Measurements from ENCODE around the gene TLNRD1. TPM values are rescaled to one million over a fixed set of nuclear protein-coding genes. Genes with fewer than 3 reads are reported as not detected.
"Not testable (repeated sequence)": the region's sequence is repeated elsewhere in the genome, so short reads cannot be mapped to it uniquely, and the experiment has no call there.

TLNRD1 gene
- total RNA-seq, 4 donors from 2014 or later, result 20.8 to 57.2 (median 28.2) TPM

GRCh38 chr15:80958818-80959495, 41.8 kb upstream of the TLNRD1 start:
- Histone ChIP-seq H3K27me3 (no peaks in the 10 kb centered on the region), H3K4me3 (no peak overlapping the region), H3K36me3 (no peaks in the 10 kb centered on the region), H3K27ac (no peak overlapping the region), H3K9me3 (no peaks in the 10 kb centered on the region), H3K4me1 (no peaks in the 10 kb centered on the region)
- WGBS, 2 donors (ENCODE audit: low coverage in 1 of 2), result 93 to 100% methylated on average over 3 to 9 of the region's 9 CpGs
- DNase-seq, result no peak
- in situ Hi-C loops (cut with MboI; ENCODE audit: low pct_ligation_motif_present in 1 of 4, low pct_unique_long_range_greater_than_20kb in 1 of 4, low sequenced_read_pairs in 3 of 4) (loop anchor here (25.0 kb wide), 2 partner anchors 172 to 397 kb away; partner anchors contain the start of gene CEMIP (in 2 of the 4)), intact Hi-C loops (cut with DNase I; ENCODE audit: low total_unique reads) (no loop called here)
- TF ChIP-seq POLR2AphosphoS5 (IDR thresholded peaks at IDR 0.05) (no peak), CTCF (IDR thresholded peaks at IDR 0.05) (no peak), EP300 (IDR thresholded peaks at IDR 0.05; ENCODE audit: low read depth) (no peak), POLR2A (IDR thresholded peaks at IDR 0.05) (no peak)

- H3K27me3 ChIP-seq, H3K27ac ChIP-seq, H3K4me3 ChIP-seq, H3K36me3 ChIP-seq, H3K9me3 ChIP-seq, DNase-seq, H3K4me1 ChIP-seq: not testable (repeated sequence)
- intact Hi-C loops (cut with DNase I; ENCODE audit: low total_unique reads) (loop anchor here (5.0 kb wide), 1 partner anchor 188 kb away; the partner anchor contains the start of gene CEMIP), in situ Hi-C loops (cut with MboI; ENCODE audit: low pct_ligation_motif_present in 1 of 4, low pct_unique_long_range_greater_than_20kb in 1 of 4, low sequenced_read_pairs in 3 of 4) (loop anchor here (25.0 kb wide), 2 partner anchors 178 to 403 kb away; partner anchors contain the start of gene CEMIP (in 2 of the 4))
Measured at GRCh38 chr15:80965454-80965853, 35.3 kb upstream of the TLNRD1 start.

- Histone ChIP-seq H3K36me3 (no peaks in the 10 kb centered on the region), H3K27ac (no peak overlapping the region), H3K27me3 (no peaks in the 10 kb centered on the region), H3K9me3 (no peaks in the 10 kb centered on the region), H3K4me1 (no peaks in the 10 kb centered on the region), H3K4me3 (no peak overlapping the region)
- DNase-seq, result no peak
- TF ChIP-seq CTCF (IDR thresholded peaks at IDR 0.05) (no peak), POLR2A (IDR thresholded peaks at IDR 0.05) (no peak), POLR2AphosphoS5 (IDR thresholded peaks at IDR 0.05) (no peak), EP300 (IDR thresholded peaks at IDR 0.05; ENCODE audit: low read depth) (no peak)
- 88 to 91% methylated on average over 3 to 8 of the region's 8 CpGs for WGBS, 2 donors (ENCODE audit: low coverage in 1 of 2)
- in situ Hi-C loops (cut with MboI; ENCODE audit: low pct_ligation_motif_present in 1 of 4, low pct_unique_long_range_greater_than_20kb in 1 of 4, low sequenced_read_pairs in 3 of 4) (loop anchor here (25.0 kb wide), 2 partner anchors 179 to 404 kb away; partner anchors contain the start of gene CEMIP (in 2 of the 4)), intact Hi-C loops (cut with DNase I; ENCODE audit: low total_unique reads) (loop anchor here (5.0 kb wide), 1 partner anchor 189 kb away; the partner anchor contains the start of gene CEMIP)
Measured at GRCh38 chr15:80966431-80967197, 34.1 kb upstream of the TLNRD1 start.

- no peak overlapping the region for H3K27ac ChIP-seq
- no peaks in the 10 kb centered on the region for H3K4me1 ChIP-seq
- WGBS, 2 donors (ENCODE audit: low coverage in 1 of 2), result 87% methylated on average over 3 of the region's 3 CpGs; no CpG with 5 or more reads in 1 of the 2 donors
- intact Hi-C loops (cut with DNase I; ENCODE audit: low total_unique reads) (loop anchor here (5.0 kb wide), 1 partner anchor 190 kb away; the partner anchor contains the start of gene CEMIP), in situ Hi-C loops (cut with MboI; ENCODE audit: low pct_ligation_motif_present in 1 of 4, low pct_unique_long_range_greater_than_20kb in 1 of 4, low sequenced_read_pairs in 3 of 4) (loop anchor here (25.0 kb wide), 2 partner anchors 180 to 405 kb away; partner anchors contain the start of gene CEMIP (in 2 of the 4))
- H3K4me3 ChIP-seq, result no peak overlapping the region
- TF ChIP-seq CTCF (IDR thresholded peaks at IDR 0.05), result no peak
- no peaks in the 10 kb centered on the region for H3K27me3 ChIP-seq
- H3K9me3 ChIP-seq, result no peaks in the 10 kb centered on the region
- no peak for DNase-seq
- H3K36me3 ChIP-seq, result no peaks in the 10 kb centered on the region
Measured at GRCh38 chr15:80967451-80967850, 33.3 kb upstream of the TLNRD1 start.

Measured in transverse colon (tissue), 4 donors.